Right atrium auricular region (tissue), 2 donors: ENCODE results near the gene GBA3. TPM values are rescaled to one million over a fixed set of nuclear protein-coding genes. Genes with fewer than 3 reads are reported as not detected.

ENCODE experiments used
- DNase-seq: peaks from one replicate; pipeline ENCODE4 v3.0.0-alpha.2; 2019; ENCODE audit warnings: low spot score
- H3K27ac ChIP-seq, 2 donors: fragments of 200-600 bp; sonication (generic); 1 replicate in 1 of 2; 2 replicates in 1 of 2; pipeline ENCODE4 v1.5.1; 2016 to 2019
- H3K27me3 ChIP-seq, 2 donors: fragments of 200-600 bp; sonication (generic); one replicate each; pipeline versions ENCODE4 v1.5.1 to v1.6.0; 2017 to 2019
- H3K36me3 ChIP-seq: fragments of 200-600 bp; sonication (generic); one replicate; pipeline ENCODE4 v1.5.1; 2016
- H3K4me1 ChIP-seq, 2 donors: fragments of 200-600 bp; sonication (generic); one replicate each; pipeline versions ENCODE4 v1.5.1 to v1.6.0; 2017 to 2019
- H3K4me3 ChIP-seq, 2 donors: fragments of 200-600 bp; sonication (generic); 1 replicate in 1 of 2; 2 replicates in 1 of 2; pipeline ENCODE4 v1.5.1; 2017 to 2019; ENCODE audit warnings: mild to moderate bottlenecking in 1 of 2, moderate library complexity in 1 of 2
- H3K9me3 ChIP-seq, 2 donors: fragments of 200-600 bp; sonication (generic); one replicate each; pipeline ENCODE4 v1.5.1; 2019
- total RNA-seq, 2 donors: library from RNA; depleted of rRNA; stranded (reverse); fragments of >200 nt; gene quantifications; one replicate each; pipeline ENCODE4 v1.1.0, GENCODE V29; 2016
- TF ChIP-seq, protein P1 (sequence below), 2 donors: fragments of 200-600 bp; sonication (generic); IDR thresholded peaks; one replicate each; pipeline ENCODE4 v1.5.1; 2019; ENCODE audit warnings: antibody characterized with exemption in 2 of 2

Gene GBA3
- total RNA-seq, 2 donors from 2014 or later = not detected

DNA sequence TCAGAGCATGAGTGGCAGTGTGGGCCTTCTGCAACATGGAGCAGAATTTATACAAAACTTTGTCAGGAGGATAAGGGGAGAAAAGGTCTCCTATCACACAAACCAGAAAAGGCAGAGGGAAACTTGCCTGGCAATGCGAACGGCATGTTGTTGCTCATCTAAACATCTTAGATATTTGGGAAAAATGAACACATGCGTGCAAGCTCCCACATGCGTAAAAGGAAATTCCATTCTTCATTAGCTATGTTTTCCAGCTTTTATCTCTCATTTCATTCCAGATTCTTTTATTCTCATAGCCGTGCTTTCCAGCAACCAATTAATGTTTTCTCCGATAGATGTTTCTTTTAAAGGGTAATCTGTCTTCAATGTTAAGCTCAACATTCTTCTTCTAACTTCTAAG is 31.3 kb upstream of the GBA3 start:
- H3K9me3 ChIP-seq = no peaks in the 10 kb centered on the region
- no peaks in the 10 kb centered on the region for H3K27me3 ChIP-seq
- H3K27ac ChIP-seq = no peak overlapping the region
- no peak overlapping the region for H3K4me3 ChIP-seq
- TF ChIP-seq, protein P1, sequence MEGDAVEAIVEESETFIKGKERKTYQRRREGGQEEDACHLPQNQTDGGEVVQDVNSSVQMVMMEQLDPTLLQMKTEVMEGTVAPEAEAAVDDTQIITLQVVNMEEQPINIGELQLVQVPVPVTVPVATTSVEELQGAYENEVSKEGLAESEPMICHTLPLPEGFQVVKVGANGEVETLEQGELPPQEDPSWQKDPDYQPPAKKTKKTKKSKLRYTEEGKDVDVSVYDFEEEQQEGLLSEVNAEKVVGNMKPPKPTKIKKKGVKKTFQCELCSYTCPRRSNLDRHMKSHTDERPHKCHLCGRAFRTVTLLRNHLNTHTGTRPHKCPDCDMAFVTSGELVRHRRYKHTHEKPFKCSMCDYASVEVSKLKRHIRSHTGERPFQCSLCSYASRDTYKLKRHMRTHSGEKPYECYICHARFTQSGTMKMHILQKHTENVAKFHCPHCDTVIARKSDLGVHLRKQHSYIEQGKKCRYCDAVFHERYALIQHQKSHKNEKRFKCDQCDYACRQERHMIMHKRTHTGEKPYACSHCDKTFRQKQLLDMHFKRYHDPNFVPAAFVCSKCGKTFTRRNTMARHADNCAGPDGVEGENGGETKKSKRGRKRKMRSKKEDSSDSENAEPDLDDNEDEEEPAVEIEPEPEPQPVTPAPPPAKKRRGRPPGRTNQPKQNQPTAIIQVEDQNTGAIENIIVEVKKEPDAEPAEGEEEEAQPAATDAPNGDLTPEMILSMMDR (IDR thresholded peaks at IDR 0.05) = no peak
- no peak for DNase-seq
- no peaks in the 10 kb centered on the region for H3K4me1 ChIP-seq
- H3K36me3 ChIP-seq = no peaks in the 10 kb centered on the region

GRCh38 chr4:22667332-22667940 is 25.3 kb upstream of the GBA3 start:
- Histone ChIP-seq H3K27me3 (no peaks in the 10 kb centered on the region), H3K4me1 (no peaks in the 10 kb centered on the region), H3K9me3 (no peaks in the 10 kb centered on the region), H3K27ac (no peak overlapping the region), H3K4me3 (no peak overlapping the region), H3K36me3 (no peaks in the 10 kb centered on the region)
- TF ChIP-seq, protein P1 (IDR thresholded peaks at IDR 0.05) = no peak
- DNase-seq = no peak

DNA sequence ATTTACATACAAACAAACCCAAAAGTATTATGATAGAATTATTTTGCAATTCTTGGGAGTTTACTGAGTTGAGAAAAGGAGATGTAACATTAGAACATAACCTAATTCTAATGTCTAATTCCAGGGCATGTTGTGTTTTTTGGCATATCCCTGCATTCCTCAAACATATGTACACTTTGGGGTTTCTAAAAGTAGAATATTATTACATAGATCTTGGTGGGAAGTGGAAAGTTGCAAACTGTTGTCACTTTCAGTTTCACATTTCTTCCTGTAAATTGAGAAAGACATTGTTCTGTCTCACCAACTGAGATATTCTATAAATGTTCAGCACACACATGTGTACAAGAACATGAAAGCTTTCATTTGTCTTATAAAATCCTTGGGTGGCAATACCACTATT is 24.4 kb upstream of the GBA3 start:
- TF ChIP-seq, protein P1 (IDR thresholded peaks at IDR 0.05) = no peak
- no peaks in the 10 kb centered on the region for H3K27me3 ChIP-seq
- no peaks in the 10 kb centered on the region for H3K36me3 ChIP-seq
- H3K27ac ChIP-seq = no peak overlapping the region
- no peaks in the 10 kb centered on the region for H3K4me1 ChIP-seq
- H3K4me3 ChIP-seq = no peak overlapping the region
- DNase-seq = no peak
- H3K9me3 ChIP-seq = no peaks in the 10 kb centered on the region

- Histone ChIP-seq H3K36me3 (no peaks in the 10 kb centered on the region), H3K27me3 (no peaks in the 10 kb centered on the region), H3K4me3 (no peak overlapping the region), H3K4me1 (no peaks in the 10 kb centered on the region), H3K27ac (no peak overlapping the region), H3K9me3 (no peaks in the 10 kb centered on the region)
- TF ChIP-seq, protein P1 (IDR thresholded peaks at IDR 0.05) = no peak
- no peak for DNase-seq
Observed at GRCh38 chr4:22668702-22669101, 24.0 kb upstream of the GBA3 start.

DNA sequence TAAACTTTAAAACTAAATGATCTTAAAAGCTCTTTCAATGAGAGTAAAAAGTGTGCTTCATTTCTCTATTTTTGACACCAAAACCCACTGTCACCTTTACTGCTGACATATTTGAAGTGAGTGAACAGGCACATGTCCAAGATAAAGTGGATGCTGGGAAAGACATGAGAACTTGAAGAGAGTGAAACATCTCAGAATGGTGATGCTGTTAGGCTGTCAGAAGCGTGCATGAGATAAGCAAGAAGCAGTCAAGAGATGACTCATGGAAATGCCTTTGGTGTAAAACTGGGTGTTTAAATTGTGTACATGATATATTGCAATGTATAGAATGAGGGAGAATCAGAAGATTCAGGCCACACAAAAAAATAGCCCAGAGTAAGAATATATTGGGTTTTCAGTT is 21.8 kb upstream of the GBA3 start:
- Histone ChIP-seq H3K9me3 (no peaks in the 10 kb centered on the region), H3K4me3 (no peak overlapping the region), H3K36me3 (no peaks in the 10 kb centered on the region), H3K4me1 (no peaks in the 10 kb centered on the region), H3K27ac (no peak overlapping the region), H3K27me3 (no peaks in the 10 kb centered on the region)
- TF ChIP-seq, protein P1 (IDR thresholded peaks at IDR 0.05) = no peak
- DNase-seq = no peak

DNA sequence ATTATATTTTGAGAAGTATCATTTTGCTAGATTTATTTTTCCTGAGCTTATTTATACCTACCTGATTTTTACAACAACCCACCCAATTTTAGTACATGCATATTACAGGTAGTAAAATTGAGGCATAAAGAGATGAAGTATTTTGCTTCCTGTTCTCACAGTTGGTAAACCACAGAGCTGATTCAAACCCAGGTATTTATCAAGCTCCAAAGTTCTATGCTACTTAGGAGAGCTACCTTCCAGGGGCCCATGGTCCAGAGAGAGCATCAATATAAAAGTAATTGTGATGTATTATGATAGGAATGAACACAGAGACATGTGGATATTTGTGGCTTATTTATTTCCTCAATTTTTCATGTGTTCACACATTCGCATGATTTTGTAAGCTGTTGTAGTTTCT is 20.2 kb upstream of the GBA3 start:
- Histone ChIP-seq H3K4me1 (no peaks in the 10 kb centered on the region), H3K4me3 (no peak overlapping the region), H3K27me3 (no peaks in the 10 kb centered on the region), H3K36me3 (no peaks in the 10 kb centered on the region), H3K27ac (no peak overlapping the region), H3K9me3 (no peaks in the 10 kb centered on the region)
- TF ChIP-seq, protein P1 (IDR thresholded peaks at IDR 0.05) = no peak
- no peak for DNase-seq
